SK-N-SH treated with all-trans-retinoic acid at 6 μM for 48 hours (cell line): Measurements from ENCODE around the gene KCNK1.

ENCODE experiments used
- ATAC-seq: fragments of 200-7000 bp; cut with Tn5 transposase; 3 replicates; pipeline ENCODE4 v1.9.1; 2020; ENCODE audit warnings: mild to moderate bottlenecking, moderate library complexity
- ESRRG ChIP-seq: fragments of 250-450 bp; sonication (Bioruptor Pico); IDR thresholded peaks from 2 replicates; pipeline ENCODE4 v1.6.1; 2021; ENCODE audit warnings: mild to moderate bottlenecking
- PPARA ChIP-seq: fragments of 250-450 bp; sonication (Bioruptor Pico); IDR thresholded peaks from 2 replicates; pipeline ENCODE4 v1.5.0; 2020; ENCODE audit warnings: mild to moderate bottlenecking, borderline replicate concordance
- ZNF8 ChIP-seq: fragments of 450-650 bp; formaldehyde crosslinking; IDR thresholded peaks from 2 replicates; pipeline ENCODE4 v1.5.0; 2020; ENCODE audit warnings: mild to moderate bottlenecking, moderate library complexity

The KCNK1 gene

GRCh38 chr1:233721004-233721595 lies 107.2 kb downstream of the KCNK1 start:
- TF ChIP-seq ZNF8 (CRISPR knock-in tag): no peak
- TF ChIP-seq ESRRG (CRISPR knock-in tag): no peak
- no peak for TF ChIP-seq PPARA (CRISPR knock-in tag)
- ATAC-seq: no peak
